ENCODE results near the gene FAM120B.
"Not testable (repeated sequence)": the region's sequence is repeated elsewhere in the genome, so short reads cannot be mapped to it uniquely, and the experiment has no call there.

FAM120B gene

GRCh38 chr6:170295510-170296422 is 10.8 kb upstream of the FAM120B start:
- DNase-seq (ENCODE audit: low read depth, low spot score): no peak
- no peak overlapping the region for H3K27ac ChIP-seq

- no peak overlapping the region for H3K27ac ChIP-seq
- no peak for DNase-seq (ENCODE audit: low read depth, low spot score)
Observed at GRCh38 chr6:170296423-170296745, 10.2 kb upstream of the FAM120B start.

- no peak for DNase-seq (ENCODE audit: low read depth, low spot score)
- H3K27ac ChIP-seq: no peak overlapping the region
Observed at GRCh38 chr6:170296746-170297575, 9.6 kb upstream of the FAM120B start.

- H3K27ac ChIP-seq: no peak overlapping the region
- no peak for DNase-seq (ENCODE audit: low read depth, low spot score)
Observed at GRCh38 chr6:170297576-170298330, 8.8 kb upstream of the FAM120B start.

GRCh38 chr6:170298688-170299087 is 7.9 kb upstream of the FAM120B start:
- H3K27ac ChIP-seq: no peak overlapping the region
- no peak for DNase-seq (ENCODE audit: low read depth, low spot score)

GRCh38 chr6:170301184-170301583 is 5.4 kb upstream of the FAM120B start:
- DNase-seq (ENCODE audit: low read depth, low spot score): no peak
- H3K27ac ChIP-seq: no peak overlapping the region

- DNase-seq (ENCODE audit: low read depth, low spot score): no peak
- H3K27ac ChIP-seq: no peak overlapping the region
Observed at GRCh38 chr6:170305805-170306323, 694 bp upstream of the FAM120B start.

GRCh38 chr6:170307080-170307545 is 555 bp downstream of the FAM120B start:
- DNase-seq (ENCODE audit: low read depth, low spot score): no peak
- H3K27ac ChIP-seq: peak overlapping the region; percentile 63

- H3K27ac ChIP-seq: no peak overlapping the region
- DNase-seq (ENCODE audit: low read depth, low spot score): no peak
Observed at GRCh38 chr6:170308761-170309160, 2.2 kb downstream of the FAM120B start.

GRCh38 chr6:170311696-170312095 is 5.1 kb downstream of the FAM120B start:
- no peak overlapping the region for H3K27ac ChIP-seq
- no peak for DNase-seq (ENCODE audit: low read depth, low spot score)

- DNase-seq (ENCODE audit: low read depth, low spot score): no peak
- no peak overlapping the region for H3K27ac ChIP-seq
Observed at GRCh38 chr6:170312876-170313275, 6.3 kb downstream of the FAM120B start.

- no peak overlapping the region for H3K27ac ChIP-seq
- DNase-seq (ENCODE audit: low read depth, low spot score): no peak
Observed at GRCh38 chr6:170313716-170314295, 7.2 kb downstream of the FAM120B start.

GRCh38 chr6:170314983-170315382 is 8.4 kb downstream of the FAM120B start:
- no peak for DNase-seq (ENCODE audit: low read depth, low spot score)

GRCh38 chr6:170316071-170316470 is 9.5 kb downstream of the FAM120B start:
- H3K27ac ChIP-seq: no peak overlapping the region
- DNase-seq (ENCODE audit: low read depth, low spot score): no peak

More at GRCh38 chr6:170314983-170315382, 8.4 kb downstream of the FAM120B start:
- H3K27ac ChIP-seq: no peak overlapping the region

- H3K27ac ChIP-seq: no peak overlapping the region
- no peak for DNase-seq (ENCODE audit: low read depth, low spot score)
Observed at GRCh38 chr6:170317076-170317475, 10.5 kb downstream of the FAM120B start.

GRCh38 chr6:170317718-170318117 is 11.2 kb downstream of the FAM120B start:
- H3K27ac ChIP-seq: no peak overlapping the region
- no peak for DNase-seq (ENCODE audit: low read depth, low spot score)

GRCh38 chr6:170329321-170329720 is 22.8 kb downstream of the FAM120B start:
- no peak overlapping the region for H3K27ac ChIP-seq
- DNase-seq (ENCODE audit: low read depth, low spot score): no peak

- DNase-seq (ENCODE audit: low read depth, low spot score); H3K27ac ChIP-seq: not testable (repeated sequence)
Observed at GRCh38 chr6:170335199-170335598, 28.6 kb downstream of the FAM120B start.

GRCh38 chr6:170344631-170345576 is 38.3 kb downstream of the FAM120B start:
- peak; percentile 16 for DNase-seq (ENCODE audit: low read depth, low spot score)
- H3K27ac ChIP-seq: no peak overlapping the region
